Suppressor macrophage treated with lipopolysaccharide for 4 hours (primary cell): ENCODE measurements around the gene PEX1.
"Not testable (repeated sequence)": the region's sequence is repeated elsewhere in the genome, so short reads cannot be mapped to it uniquely, and the experiment has no call there.

Source experiments
- DNase-seq: peaks from one replicate; pipeline ENCODE4 v3.0.0-alpha.2; 2020

Gene PEX1

GRCh38 chr7:92528188-92528957 lies at the start of gene PEX1, which contains the start of gene RBM48:
Gene PEX1 (minus strand): TSS chr7:92528520. CDS start chr7:92528435, 85 bp downstream.
Gene RBM48 (plus strand): TSS chr7:92528795. CDS start chr7:92528814, 19 bp downstream.
- DNase-seq = peak; percentile 99

- DNase-seq = no peak
Observed at GRCh38 chr7:92576296-92576695, 48.0 kb upstream of the PEX1 start.

- DNase-seq = no peak
Observed at GRCh38 chr7:92569137-92569536, 40.8 kb upstream of the PEX1 start.

GRCh38 chr7:92567460-92567859 lies 39.1 kb upstream of the PEX1 start:
- DNase-seq = no peak

- DNase-seq = no peak
Observed at GRCh38 chr7:92563345-92563744, 35.0 kb upstream of the PEX1 start.

GRCh38 chr7:92560602-92561001 lies 32.3 kb upstream of the PEX1 start:
- no peak for DNase-seq

- no peak for DNase-seq
Observed at GRCh38 chr7:92557808-92558362, 29.6 kb upstream of the PEX1 start.

- DNase-seq = no peak
Observed at GRCh38 chr7:92557249-92557648, 28.9 kb upstream of the PEX1 start.

GRCh38 chr7:92550194-92550593 lies 21.9 kb upstream of the PEX1 start:
- no peak for DNase-seq

GRCh38 chr7:92547579-92547978 lies 19.3 kb upstream of the PEX1 start:
- no peak for DNase-seq

GRCh38 chr7:92546856-92547497 lies 18.7 kb upstream of the PEX1 start:
- no peak for DNase-seq

GRCh38 chr7:92545116-92545515 lies 16.8 kb upstream of the PEX1 start:
- DNase-seq = not testable (repeated sequence)

- not testable (repeated sequence) for DNase-seq
Observed at GRCh38 chr7:92543542-92543941, 15.2 kb upstream of the PEX1 start.

GRCh38 chr7:92534572-92534971 lies 6.3 kb upstream of the PEX1 start:
- no peak for DNase-seq

- no peak for DNase-seq
Observed at GRCh38 chr7:92528958-92529264, 591 bp upstream of the PEX1 start.

GRCh38 chr7:92527300-92528187 lies 776 bp downstream of the PEX1 start:
- peak; percentile 24 for DNase-seq

- DNase-seq = no peak
Observed at GRCh38 chr7:92523110-92523509, 5.2 kb downstream of the PEX1 start.

- DNase-seq = no peak
Observed at GRCh38 chr7:92520024-92520423, 8.3 kb downstream of the PEX1 start.

GRCh38 chr7:92517631-92518030 lies 10.7 kb downstream of the PEX1 start:
- DNase-seq = no peak

- DNase-seq = no peak
Observed at GRCh38 chr7:92513167-92513902, 15.0 kb downstream of the PEX1 start.

GRCh38 chr7:92508946-92509345 lies 19.4 kb downstream of the PEX1 start:
- DNase-seq = no peak

GRCh38 chr7:92506363-92506762 lies 22.0 kb downstream of the PEX1 start:
- no peak for DNase-seq

GRCh38 chr7:92504563-92504962 lies 23.8 kb downstream of the PEX1 start:
- DNase-seq = no peak
